H9 (cell line): ENCODE data around the gene MGA. TPM values are rescaled to one million over a fixed set of nuclear protein-coding genes. Genes with fewer than 3 reads are reported as not detected.

Experiments
- DNase-seq: peaks from one replicate; pipeline ENCODE4 v3.0.0-alpha.2; 2017
- H2AFZ ChIP-seq: one replicate; pipeline ENCODE4 v1.6.1; 2013; ENCODE audit warnings: mild to moderate bottlenecking, low read length, control low read depth, moderate library complexity
- H2AK5ac ChIP-seq: 2 replicates; pipeline ENCODE4 v1.6.1; 2013; ENCODE audit warnings: low read length, control low read depth, mixed read lengths; ENCODE audit not compliant: insufficient read length
- H2BK120ac ChIP-seq: one replicate; pipeline ENCODE4 v1.6.1; 2013; ENCODE audit warnings: low read depth, mild to moderate bottlenecking, low read length, control low read depth, inconsistent platforms; ENCODE audit not compliant: poor library complexity, severe bottlenecking
- H2BK12ac ChIP-seq: 2 replicates; pipeline ENCODE4 v1.6.1; 2013; ENCODE audit warnings: low read length, control low read depth, mixed read lengths, low read depth; ENCODE audit not compliant: insufficient read length
- H2BK15ac ChIP-seq: 2 replicates; pipeline ENCODE4 v1.6.1; 2013; ENCODE audit warnings: low read depth, low read length, control low read depth
- H2BK20ac ChIP-seq: one replicate; pipeline ENCODE4 v1.6.1; 2013; ENCODE audit warnings: low read depth, mild to moderate bottlenecking, low read length, control low read depth, inconsistent platforms; ENCODE audit not compliant: poor library complexity, severe bottlenecking
- H2BK5ac ChIP-seq: 2 replicates; pipeline ENCODE4 v1.6.1; 2013; ENCODE audit warnings: low read length, control low read depth, mixed read lengths; ENCODE audit not compliant: insufficient read length
- H3K14ac ChIP-seq: 2 replicates; pipeline ENCODE4 v1.6.1; 2013; ENCODE audit warnings: low read length, control low read depth; ENCODE audit not compliant: insufficient read depth
- H3K18ac ChIP-seq: 2 replicates; pipeline ENCODE4 v1.6.1; 2013; ENCODE audit warnings: low read depth, mild to moderate bottlenecking, mixed read lengths, low read length, control low read depth; ENCODE audit not compliant: insufficient read length
- H3K23ac ChIP-seq: 2 replicates; pipeline ENCODE4 v1.6.1; 2013; ENCODE audit warnings: low read length, control low read depth, mixed read lengths, low read depth; ENCODE audit not compliant: insufficient read length
- H3K23me2 ChIP-seq: 2 replicates; pipeline ENCODE4 v1.6.1; 2013; ENCODE audit warnings: low read depth, mild to moderate bottlenecking, mixed read lengths, low read length, control low read depth; ENCODE audit not compliant: insufficient read length, poor library complexity, severe bottlenecking
- H3K27ac ChIP-seq: 2 replicates; pipeline ENCODE4 v1.5.1; 2013; ENCODE audit warnings: low read length, control low read depth, mixed read lengths, low read depth; ENCODE audit not compliant: insufficient read length
- H3K27me3 ChIP-seq: 2 replicates; pipeline ENCODE4 v1.6.1; 2013; ENCODE audit warnings: low read length, control low read depth, inconsistent platforms; ENCODE audit not compliant: insufficient read depth
- H3K4ac ChIP-seq: 2 replicates; pipeline ENCODE4 v1.6.1; 2013; ENCODE audit warnings: low read depth, mild to moderate bottlenecking, control low read depth, inconsistent platforms, low read length, moderate library complexity
- H3K4me1 ChIP-seq: 2 replicates; pipeline ENCODE4 v1.6.1; 2013; ENCODE audit warnings: low read length, control low read depth, inconsistent platforms; ENCODE audit not compliant: insufficient read depth
- H3K4me2 ChIP-seq: 2 replicates; pipeline ENCODE4 v1.6.1; 2013; ENCODE audit warnings: low read length, control low read depth, mixed read lengths; ENCODE audit not compliant: insufficient read length, insufficient read depth
- H3K56ac ChIP-seq: 2 replicates; pipeline ENCODE4 v1.6.1; 2013; ENCODE audit warnings: low read depth, mild to moderate bottlenecking, mixed read lengths, low read length, control low read depth; ENCODE audit not compliant: insufficient read length
- H3K79me1 ChIP-seq: 2 replicates; pipeline ENCODE4 v1.6.1; 2013; ENCODE audit warnings: low read depth, mild to moderate bottlenecking, moderate library complexity, low read length, control low read depth, inconsistent platforms; ENCODE audit not compliant: insufficient read depth, poor library complexity, severe bottlenecking
- H3K79me2 ChIP-seq: 2 replicates; pipeline ENCODE4 v1.6.1; 2013; ENCODE audit warnings: low read length, control low read depth, inconsistent platforms; ENCODE audit not compliant: insufficient read depth
- H3K9ac ChIP-seq: 2 replicates; pipeline ENCODE4 v1.6.1; 2013; ENCODE audit warnings: low read length, control low read depth, mixed read lengths; ENCODE audit not compliant: insufficient read length; ENCODE audit errors: extremely low read depth
- H3K9me3 ChIP-seq: one replicate; pipeline ENCODE4 v1.6.1; 2013; ENCODE audit warnings: low read depth, low read length, inconsistent platforms; ENCODE audit not compliant: control insufficient read depth
- H3T11ph ChIP-seq: one replicate; pipeline ENCODE4 v1.6.1; 2013; ENCODE audit warnings: mild to moderate bottlenecking, low read length, control low read depth, inconsistent platforms
- H4K20me1 ChIP-seq: one replicate; pipeline ENCODE4 v1.6.1; 2013; ENCODE audit not compliant: control insufficient read depth, insufficient read length, insufficient read depth
- H4K5ac ChIP-seq: 2 replicates; pipeline ENCODE4 v1.6.1; 2013; ENCODE audit warnings: low read depth, mild to moderate bottlenecking, mixed read lengths, low read length, control low read depth; ENCODE audit not compliant: insufficient read length
- H4K8ac ChIP-seq: replicated peaks from 2 replicates; pipeline ENCODE4 v1.6.1; 2013; ENCODE audit warnings: low read length, control low read depth, mixed read lengths, low read depth; ENCODE audit not compliant: insufficient read length
- H4K91ac ChIP-seq: 2 replicates; pipeline ENCODE4 v1.6.1; 2013; ENCODE audit warnings: low read depth, mild to moderate bottlenecking, moderate library complexity, mixed read lengths, low read length, control low read depth; ENCODE audit not compliant: insufficient read length
- H3K27ac Mint-ChIP-seq, 3 experiments: 2 replicates in 2 of 3; 3 replicates in 1 of 3; pipeline ENCODE4 v1.8.0; 2020 to 2021; ENCODE audit warnings: mixed read lengths in 3 of 3, mild to moderate bottlenecking in 1 of 3, moderate library complexity in 1 of 3
- H3K27me3 Mint-ChIP-seq: 2 replicates; pipeline ENCODE4 v1.8.0; 2021; ENCODE audit warnings: low read depth, mild to moderate bottlenecking, moderate library complexity, mixed read lengths
- H3K36me3 Mint-ChIP-seq, 3 experiments: 2 replicates in 2 of 3; 3 replicates in 1 of 3; pipeline ENCODE4 v1.8.0; 2020 to 2021; ENCODE audit warnings: low read depth in 3 of 3, mixed read lengths in 3 of 3; ENCODE audit not compliant: insufficient read depth in 1 of 3
- H3K4me1 Mint-ChIP-seq, 2 experiments: 2 replicates each; pipeline ENCODE4 v1.8.0; 2020; ENCODE audit warnings: mixed read lengths in 2 of 2
- H3K4me3 Mint-ChIP-seq, 2 experiments: 2 replicates in 1 of 2; 3 replicates in 1 of 2; pipeline ENCODE4 v1.8.0; 2020 to 2021; ENCODE audit warnings: mild to moderate bottlenecking in 2 of 2, mixed read lengths in 2 of 2, moderate library complexity in 1 of 2
- H3K9me3 Mint-ChIP-seq, 2 experiments: 2 replicates in 1 of 2; 3 replicates in 1 of 2; pipeline ENCODE4 v1.8.0; 2020; ENCODE audit warnings: mild to moderate bottlenecking in 2 of 2, mixed read lengths in 2 of 2, moderate library complexity in 1 of 2
- WGBS: extraction: QIAGEN DNeasy Blood & Tissue Kit; methylation state at CpG from one replicate; pipeline ENCODE4 v1.1.7; 2013; ENCODE audit warnings: missing lambda C conversion rate, low lambda C conversion rate, mixed read lengths; ENCODE audit not compliant: insufficient read length; ENCODE audit errors: extremely low coverage; 5-methylcytosine and 5-hydroxymethylcytosine counted together
- total RNA-seq: library from RNA; stranded (reverse); gene quantifications from 2 replicates; pipeline ENCODE4 v1.2.1, GENCODE V29; 2021
- TF ChIP-seq, protein P1 (sequence below): fragments of 200-600 bp; sonication (generic); conservative IDR thresholded peaks from 3 replicates; pipeline ENCODE4 v1.8.0; 2021; ENCODE audit warnings: antibody characterized with exemption, mild to moderate bottlenecking

The MGA gene
- total RNA-seq, 1 experiment from 2014 or later: 62.7 TPM

DNA sequence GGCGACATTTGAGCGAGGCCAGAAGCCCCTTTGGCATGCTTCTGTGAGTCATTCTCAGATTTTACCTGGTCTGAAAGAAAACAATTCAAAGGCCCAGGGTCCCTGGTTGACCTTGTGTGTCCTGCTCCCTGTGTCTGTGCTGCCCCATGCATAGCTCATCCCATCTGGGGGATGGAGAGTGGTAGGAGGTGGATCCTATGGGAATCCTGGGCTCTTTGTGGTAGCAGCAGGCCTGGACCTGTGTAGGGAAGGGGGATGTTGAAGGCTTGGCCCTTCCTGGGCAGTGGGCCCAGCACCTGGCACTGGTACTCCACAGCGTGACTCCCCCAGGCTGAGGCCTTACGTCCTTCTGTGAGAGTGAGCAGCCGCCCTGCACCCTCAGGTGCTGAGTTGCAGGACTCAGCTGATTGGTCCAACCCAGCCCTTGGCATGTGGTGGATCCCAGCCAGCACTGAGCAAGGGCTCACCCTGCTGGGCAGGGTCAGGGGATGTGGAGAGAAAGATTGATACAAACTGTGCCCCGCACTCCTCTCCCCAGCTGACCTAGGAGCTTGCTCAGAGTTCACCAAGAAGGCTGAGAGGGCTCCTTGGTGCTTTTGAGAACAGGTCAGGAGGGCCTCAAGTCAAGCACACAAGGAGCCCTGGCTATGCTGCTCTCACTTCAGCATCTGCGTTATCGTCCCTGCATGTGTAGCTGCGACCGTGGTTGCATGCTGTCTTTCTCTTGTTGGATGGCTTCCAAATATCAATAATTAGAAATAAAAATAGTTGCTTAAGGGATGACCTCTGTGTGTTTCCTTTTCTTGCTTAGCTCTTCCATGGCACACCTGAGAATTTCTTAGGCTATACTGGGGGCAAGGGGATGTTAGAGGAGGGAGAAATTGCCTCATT is 146.3 kb downstream of the MGA start:
- peaks cover 3 to 16% of the 10 kb centered on the region in 2 experiments for H3K4me1 Mint-ChIP-seq
- Histone ChIP-seq H3K4ac (no peak overlapping the region), H3K79me2 (no peaks in the 10 kb centered on the region), H2AK5ac (no peak overlapping the region), H3K27me3 (no peaks in the 10 kb centered on the region), H3K4me1 (no peaks in the 10 kb centered on the region), H2AFZ (no peak overlapping the region), H2BK15ac (no peak overlapping the region), H3K9ac (no peak overlapping the region), H2BK5ac (no peak overlapping the region), H4K20me1 (no peaks in the 10 kb centered on the region), H3K79me1 (no peaks in the 10 kb centered on the region), H3K14ac (no peak overlapping the region), H3K23ac (no peak overlapping the region), H2BK12ac (no peak overlapping the region), H3K27ac (no peak overlapping the region), H4K91ac (no peak overlapping the region), H3K23me2 (no peaks in the 10 kb centered on the region), H2BK20ac (no peak overlapping the region), H3T11ph (no peak overlapping the region), H4K5ac (no peak overlapping the region), H3K4me2 (no peak overlapping the region), H3K56ac (no peak overlapping the region), H2BK120ac (no peak overlapping the region), H3K18ac (no peak overlapping the region), H4K8ac (no peak overlapping the region), H3K9me3 (no peaks in the 10 kb centered on the region)
- H3K9me3 Mint-ChIP-seq: no peaks in the 10 kb centered on the region; a peak in 1 of 5 replicates
- H3K4me3 Mint-ChIP-seq: no peak overlapping the region
- DNase-seq: peak; percentile 57
- WGBS: no CpG with 5 or more reads among the region's 10 CpGs
- H3K36me3 Mint-ChIP-seq: no peaks in the 10 kb centered on the region; a peak in 1 of 7 replicates
- H3K27me3 Mint-ChIP-seq: no peaks in the 10 kb centered on the region
- peak overlapping the region in 1 of 3 experiments; percentile 82; a peak in 1 of 7 replicates for H3K27ac Mint-ChIP-seq
- TF ChIP-seq, protein P1, sequence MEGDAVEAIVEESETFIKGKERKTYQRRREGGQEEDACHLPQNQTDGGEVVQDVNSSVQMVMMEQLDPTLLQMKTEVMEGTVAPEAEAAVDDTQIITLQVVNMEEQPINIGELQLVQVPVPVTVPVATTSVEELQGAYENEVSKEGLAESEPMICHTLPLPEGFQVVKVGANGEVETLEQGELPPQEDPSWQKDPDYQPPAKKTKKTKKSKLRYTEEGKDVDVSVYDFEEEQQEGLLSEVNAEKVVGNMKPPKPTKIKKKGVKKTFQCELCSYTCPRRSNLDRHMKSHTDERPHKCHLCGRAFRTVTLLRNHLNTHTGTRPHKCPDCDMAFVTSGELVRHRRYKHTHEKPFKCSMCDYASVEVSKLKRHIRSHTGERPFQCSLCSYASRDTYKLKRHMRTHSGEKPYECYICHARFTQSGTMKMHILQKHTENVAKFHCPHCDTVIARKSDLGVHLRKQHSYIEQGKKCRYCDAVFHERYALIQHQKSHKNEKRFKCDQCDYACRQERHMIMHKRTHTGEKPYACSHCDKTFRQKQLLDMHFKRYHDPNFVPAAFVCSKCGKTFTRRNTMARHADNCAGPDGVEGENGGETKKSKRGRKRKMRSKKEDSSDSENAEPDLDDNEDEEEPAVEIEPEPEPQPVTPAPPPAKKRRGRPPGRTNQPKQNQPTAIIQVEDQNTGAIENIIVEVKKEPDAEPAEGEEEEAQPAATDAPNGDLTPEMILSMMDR: peak; percentile 52
